ENCODE results near the gene CX3CL1. TPM values are rescaled to one million over a fixed set of nuclear protein-coding genes. Genes with fewer than 3 reads are reported as not detected.
"Not testable (repeated sequence)": the region's sequence is repeated elsewhere in the genome, so short reads cannot be mapped to it uniquely, and the experiment has no call there.

Gene CX3CL1
- polyA plus RNA-seq, 1 donor = 5.6 TPM

DNA sequence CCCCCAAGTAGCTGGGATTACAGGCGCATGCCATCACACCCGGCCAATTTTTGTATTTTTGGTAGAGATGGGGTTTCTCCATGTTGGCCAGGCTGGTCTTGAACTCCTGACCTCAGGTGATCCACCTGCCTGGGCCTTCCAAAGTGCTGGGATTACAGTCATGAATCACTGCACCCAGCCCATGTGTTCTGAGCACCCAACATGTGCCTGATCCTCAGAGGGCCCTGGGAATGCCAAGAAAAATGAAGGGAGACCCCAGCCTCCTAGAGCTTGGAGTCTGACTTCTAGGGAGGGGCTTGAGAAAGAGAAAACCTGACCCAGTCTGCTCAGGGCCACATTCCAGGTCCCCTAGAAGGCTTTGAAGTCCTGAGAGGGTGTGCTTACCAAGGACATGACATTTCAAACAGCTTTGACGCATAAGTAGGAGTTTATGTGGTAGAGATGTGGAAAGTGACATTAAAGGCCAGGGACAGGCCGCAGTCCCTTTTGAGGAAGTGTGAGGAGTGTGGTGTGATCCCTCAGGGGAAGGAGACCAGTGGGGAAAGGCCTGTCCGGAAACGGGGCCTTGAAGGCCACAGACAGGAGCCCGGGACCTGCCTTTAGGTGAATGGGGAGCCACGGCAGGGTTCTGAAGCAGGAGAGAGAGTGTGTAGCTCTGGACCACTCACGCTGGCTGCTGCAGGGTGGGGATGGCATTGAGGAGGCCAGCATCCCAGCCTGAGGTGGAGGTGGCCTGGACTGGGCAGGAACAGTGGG lies 14.8 kb upstream of the CX3CL1 start:
- no peak for DNase-seq (ENCODE audit: low read depth)

DNA sequence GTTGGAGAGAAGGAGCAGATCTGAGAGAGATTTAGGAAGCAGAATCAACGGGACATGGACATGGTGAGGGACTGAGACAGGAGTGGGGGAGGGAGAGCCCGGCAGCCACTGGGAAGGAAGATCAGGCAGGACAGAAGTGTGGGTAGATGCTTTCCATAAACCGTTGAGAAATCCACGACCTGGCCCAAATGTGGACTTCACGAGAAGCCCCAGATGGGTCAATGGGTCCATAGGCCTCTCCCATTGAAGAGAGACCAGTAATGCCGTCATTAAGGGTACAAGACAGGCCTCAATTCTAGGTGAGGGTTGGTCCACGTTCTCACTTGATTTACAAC lies 14.2 kb upstream of the CX3CL1 start:
- DNase-seq (ENCODE audit: low read depth) = no peak

- no peak for DNase-seq (ENCODE audit: low read depth)
These were observed 13.7 kb upstream of the CX3CL1 start, which contains the start of gene CCL22 for GRCh38 chr16:57358527-57359095. Gene CCL22, plus strand, starts transcription at chr16:57358783. Its CDS starts 34 bp downstream, at chr16:57358817.

DNA sequence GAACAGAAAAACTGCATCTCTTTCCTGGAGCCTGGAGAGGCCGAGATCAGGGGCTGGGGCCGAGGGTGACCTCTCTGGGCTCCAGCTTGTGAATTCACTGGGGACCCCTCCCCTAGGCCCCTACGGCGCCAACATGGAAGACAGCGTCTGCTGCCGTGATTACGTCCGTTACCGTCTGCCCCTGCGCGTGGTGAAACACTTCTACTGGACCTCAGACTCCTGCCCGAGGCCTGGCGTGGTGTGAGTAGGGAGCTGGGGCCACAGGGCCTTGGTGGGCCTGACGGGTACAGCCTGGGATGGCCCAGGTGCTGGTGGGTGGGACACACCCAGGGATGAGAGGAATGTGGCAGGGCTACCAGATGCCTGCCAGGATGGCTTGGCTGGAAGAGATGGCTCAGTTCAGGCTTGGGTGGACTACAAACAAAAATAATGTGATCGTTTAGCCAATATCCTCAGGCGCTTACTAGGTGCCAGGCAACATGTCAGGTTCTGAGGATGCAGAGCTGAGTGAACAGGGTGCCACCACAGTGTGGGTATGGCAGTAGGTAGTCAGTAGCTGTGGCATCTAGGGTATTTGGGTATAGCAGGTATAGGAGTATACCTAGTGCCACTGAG lies 11.9 kb upstream of the CX3CL1 start:
- DNase-seq (ENCODE audit: low read depth) = no peak

DNA sequence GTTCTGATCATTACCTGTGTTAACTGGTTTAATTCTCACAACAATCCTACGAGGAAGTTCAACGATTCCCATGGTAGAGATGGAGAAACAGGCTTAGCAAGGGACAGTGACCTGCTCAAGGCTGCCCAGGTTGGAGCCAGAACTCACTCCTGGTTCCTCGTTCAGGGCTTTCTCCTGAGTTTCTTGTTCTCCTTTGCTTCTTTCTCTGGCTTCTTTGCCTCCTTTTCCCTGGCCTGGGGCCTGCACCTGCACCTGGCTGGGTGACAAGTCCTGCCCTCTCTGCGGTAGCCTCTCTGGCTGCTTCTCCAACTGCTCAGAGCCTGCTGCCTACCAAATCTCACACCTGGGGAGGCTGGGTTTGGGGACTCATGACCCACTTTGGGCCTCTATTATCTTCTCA lies 10.9 kb upstream of the CX3CL1 start:
- DNase-seq (ENCODE audit: low read depth) = no peak

DNA sequence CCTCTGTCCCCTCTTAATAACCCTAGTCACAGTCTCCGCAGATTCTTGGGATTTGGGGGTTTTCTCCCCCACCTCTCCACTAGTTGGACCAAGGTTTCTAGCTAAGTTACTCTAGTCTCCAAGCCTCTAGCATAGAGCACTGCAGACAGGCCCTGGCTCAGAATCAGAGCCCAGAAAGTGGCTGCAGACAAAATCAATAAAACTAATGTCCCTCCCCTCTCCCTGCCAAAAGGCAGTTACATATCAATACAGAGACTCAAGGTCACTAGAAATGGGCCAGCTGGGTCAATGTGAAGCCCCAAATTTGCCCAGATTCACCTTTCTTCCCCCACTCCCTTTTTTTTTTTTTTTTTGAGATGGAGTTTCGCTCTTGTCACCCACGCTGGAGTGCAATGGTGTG lies 8.1 kb upstream of the CX3CL1 start:
- no peak for DNase-seq (ENCODE audit: low read depth)

DNA sequence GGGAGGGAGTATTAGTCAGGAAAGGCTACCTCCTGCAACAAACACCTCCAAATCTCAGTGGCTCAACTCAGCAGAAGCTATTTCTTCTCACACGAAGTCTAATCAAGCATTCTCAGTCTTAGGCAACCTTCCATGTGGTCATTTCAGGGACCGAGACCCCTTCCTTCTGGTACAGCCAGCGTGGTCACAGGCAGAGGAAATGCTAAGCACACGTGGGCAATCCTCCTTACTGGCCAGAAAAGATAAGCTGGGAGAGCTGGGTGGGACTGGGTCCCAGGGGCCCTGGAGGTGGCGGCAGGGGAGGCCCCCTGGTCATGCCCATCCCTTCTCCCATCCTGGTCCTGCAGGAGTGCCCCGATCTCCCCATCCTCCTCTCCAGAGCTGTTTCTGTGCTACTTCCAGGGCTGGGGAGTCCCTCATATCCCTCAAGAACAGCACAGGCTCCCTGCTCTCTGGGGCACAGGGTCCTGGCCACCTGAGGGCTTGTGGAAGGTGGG lies 5.7 kb upstream of the CX3CL1 start:
- DNase-seq (ENCODE audit: low read depth) = no peak

DNA sequence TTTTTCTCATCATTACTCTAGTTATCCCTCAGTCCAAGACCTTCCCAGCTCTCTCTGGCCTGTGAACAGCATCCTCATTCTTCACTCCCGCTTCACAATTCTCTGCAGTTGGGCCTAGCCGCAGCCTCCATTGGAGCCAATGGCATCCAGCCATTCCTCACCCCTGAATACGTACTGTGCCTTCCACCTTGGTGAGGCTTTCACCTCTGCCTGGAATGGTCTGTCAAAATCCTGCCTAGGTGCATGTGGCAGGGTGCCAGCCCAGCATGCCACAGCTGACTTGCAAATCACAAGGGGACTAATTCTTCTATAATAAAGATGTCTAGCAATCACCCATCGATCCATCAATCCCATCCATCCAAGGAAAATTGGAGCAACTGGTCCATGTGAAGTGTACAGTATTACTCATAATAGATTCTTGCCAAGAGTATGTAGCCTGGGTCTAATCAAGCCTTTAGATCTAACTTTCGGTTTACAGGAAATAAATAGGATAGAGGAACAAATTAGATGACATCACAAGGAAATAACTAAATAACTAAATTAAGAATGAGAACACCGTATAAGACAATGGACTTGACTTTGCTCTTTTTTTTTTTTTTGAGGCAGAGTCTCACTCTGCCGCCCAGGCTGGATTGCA lies 5.1 kb upstream of the CX3CL1 start:
- DNase-seq (ENCODE audit: low read depth) = no peak

GRCh38 chr16:57371494-57372371 lies 557 bp upstream of the CX3CL1 start:
- DNase-seq (ENCODE audit: low read depth) = no peak

DNA sequence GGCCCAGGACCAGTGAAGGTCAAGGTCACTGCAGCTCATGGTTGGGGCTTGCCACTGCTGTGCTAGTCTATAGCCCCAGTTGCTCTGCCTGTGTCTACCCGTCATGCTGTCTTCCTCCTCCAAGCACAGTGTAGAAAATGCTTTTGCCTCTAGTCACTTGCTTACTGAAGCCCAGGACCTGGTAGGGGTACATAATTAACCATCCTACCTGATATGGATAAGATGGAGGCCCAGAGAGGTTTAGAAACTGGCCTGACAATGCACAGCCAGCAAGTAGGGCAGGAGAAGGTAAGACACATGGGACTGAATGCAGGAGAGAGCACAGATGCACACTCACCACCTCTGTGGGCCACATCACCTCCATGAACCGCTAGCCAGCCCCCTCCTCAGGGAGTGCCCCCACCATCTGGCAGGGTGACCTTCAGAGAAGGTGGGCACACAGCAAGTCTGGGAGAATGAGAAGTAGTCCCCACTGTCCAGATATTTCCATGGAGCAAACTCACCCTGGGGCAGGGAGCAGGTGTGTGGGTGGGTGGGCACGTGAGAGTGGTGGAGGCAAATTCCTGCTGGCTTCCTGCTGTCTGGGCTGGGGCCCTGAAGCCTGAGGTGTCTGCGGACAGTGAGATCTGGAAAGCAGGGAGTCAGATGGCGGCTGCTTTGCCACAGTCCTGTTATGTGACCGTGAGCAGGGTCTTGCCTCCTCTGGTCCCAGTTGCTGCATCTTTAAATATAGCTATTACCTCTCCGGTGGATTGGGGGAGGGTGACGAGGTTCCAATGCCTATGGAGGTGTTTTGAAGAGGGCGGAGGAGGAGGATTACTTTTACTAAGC lies 1.0 kb downstream of the CX3CL1 start:
- no peak for DNase-seq (ENCODE audit: low read depth)

DNA sequence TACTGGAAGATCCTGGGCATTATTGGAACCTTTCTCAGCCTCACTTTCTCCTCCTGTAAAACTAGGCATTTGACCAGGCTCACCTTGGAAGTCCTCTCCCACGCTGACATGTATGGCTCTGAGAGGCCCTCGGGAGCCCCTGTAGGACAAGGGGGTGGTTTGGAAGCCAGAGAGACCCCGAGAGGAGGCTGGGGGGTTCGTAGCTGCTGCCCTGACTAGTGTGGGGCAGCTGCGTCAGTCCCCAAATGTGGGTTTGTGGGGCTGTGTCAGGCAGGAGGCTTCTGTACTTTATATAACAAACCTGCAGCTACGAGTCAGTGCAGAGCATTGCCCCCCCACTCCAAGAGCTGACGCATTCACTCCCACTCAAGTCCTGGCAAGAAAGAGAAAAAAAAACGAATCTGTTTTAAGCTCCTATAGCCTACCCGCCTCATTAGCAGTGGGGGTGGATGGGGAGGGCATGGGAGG lies 1.8 kb downstream of the CX3CL1 start:
- DNase-seq (ENCODE audit: low read depth) = no peak

DNA sequence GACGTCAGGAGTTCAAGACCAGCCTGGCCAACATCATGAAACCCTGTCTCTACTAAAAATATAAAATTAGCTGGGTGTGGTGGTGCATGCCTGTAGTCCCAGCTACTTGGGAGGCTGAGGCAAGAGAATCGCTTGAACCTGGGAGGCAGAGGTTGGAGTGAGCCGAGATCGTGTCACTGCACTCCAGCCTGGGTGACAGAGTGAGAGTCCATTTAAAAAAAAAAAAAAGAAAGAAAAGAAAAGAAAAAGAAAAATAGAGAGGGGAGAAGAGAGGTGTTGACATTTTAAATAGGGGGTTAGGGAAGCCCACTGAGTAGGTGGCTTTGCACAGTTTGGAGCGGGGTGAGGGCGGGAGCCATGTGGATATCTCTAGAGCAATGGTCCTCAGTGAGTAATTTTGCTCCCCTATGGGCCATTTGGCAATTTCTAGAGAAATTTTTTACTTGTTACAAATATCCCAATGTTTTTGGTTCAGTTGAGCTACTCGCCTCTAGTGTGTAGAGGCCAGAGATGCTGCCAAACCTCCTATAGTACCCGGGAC lies 2.7 kb downstream of the CX3CL1 start:
- not testable (repeated sequence) for DNase-seq (ENCODE audit: low read depth)

- no peak for DNase-seq (ENCODE audit: low read depth)
These were observed 4.1 kb downstream of the CX3CL1 start for GRCh38 chr16:57376313-57376818.

DNA sequence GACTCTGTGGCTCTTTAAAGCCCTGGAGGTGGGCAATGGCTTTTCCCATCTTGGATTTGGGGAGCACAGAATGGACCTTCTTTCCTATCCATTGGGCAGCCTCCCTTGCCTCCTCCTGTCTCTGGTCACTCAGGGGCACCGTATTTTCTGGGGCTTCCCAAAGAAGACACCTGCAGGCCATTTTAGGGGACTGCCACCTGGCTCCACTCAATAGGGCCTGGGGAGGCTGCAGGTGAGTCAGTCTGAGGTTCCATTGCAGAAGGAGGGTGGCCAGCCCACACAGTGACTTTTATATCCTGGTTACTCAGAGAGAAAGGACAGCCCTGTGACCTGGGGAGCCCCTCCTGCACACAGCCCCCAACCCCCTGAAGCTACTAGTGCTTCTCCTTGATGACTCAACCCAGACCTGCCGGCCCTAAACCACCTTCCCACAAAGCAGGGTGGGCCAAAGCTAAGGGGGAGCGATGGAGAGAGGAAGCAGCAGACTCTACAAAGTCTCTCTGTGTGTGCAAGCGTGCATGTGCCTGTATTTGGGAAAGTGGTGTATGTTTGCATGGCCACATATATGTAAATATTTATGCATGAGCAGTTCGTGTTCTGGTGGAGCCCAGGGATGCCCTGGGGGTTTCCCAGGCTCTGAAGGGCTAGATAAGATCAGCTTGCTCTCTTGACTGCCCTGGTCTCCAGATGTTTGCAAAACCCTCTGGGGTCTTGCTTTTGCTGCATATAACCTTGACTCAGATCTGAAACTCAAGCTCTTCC lies 5.0 kb downstream of the CX3CL1 start:
- no peak for DNase-seq (ENCODE audit: low read depth)

GRCh38 chr16:57379579-57379978 lies 7.3 kb downstream of the CX3CL1 start:
- DNase-seq (ENCODE audit: low read depth) = no peak

DNA sequence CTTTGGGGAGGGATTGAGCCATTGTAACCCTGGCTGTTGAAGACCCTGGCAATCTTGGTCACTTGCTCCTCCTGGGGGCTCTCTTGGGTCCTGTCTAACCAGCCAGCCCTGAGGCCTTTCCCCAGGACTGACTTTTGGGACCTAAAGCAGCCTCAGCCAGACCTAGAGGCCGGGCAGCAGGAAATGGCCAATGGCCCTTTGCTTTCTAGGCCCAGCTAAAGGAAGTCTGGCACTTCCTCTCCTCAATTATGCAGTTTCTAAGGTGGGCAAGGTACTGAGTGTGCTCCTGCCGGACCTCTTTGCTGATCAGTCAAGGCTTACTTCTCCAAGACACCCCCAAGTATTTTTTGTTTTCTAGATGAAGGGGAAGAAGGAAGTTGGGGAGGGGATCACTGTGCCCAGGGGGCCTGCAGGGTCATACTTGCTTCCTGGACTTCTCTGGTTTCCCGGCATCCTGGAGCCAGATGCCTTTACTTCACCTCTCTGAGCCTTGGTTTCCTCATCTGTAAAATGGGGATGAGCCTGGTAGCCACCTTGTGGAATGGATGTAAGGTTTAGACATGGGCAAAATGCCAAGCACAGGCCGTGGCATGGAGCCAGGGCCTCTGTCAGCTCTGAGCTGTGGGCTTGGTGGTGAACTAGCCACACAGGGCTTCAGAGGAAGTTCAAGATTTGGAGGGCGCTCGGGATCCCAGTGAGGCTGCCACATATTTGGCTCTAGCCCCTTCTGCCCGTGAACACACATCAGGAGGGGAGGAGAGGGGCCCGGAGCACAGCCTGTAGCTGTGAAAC lies 8.6 kb downstream of the CX3CL1 start:
- DNase-seq (ENCODE audit: low read depth) = no peak

DNA sequence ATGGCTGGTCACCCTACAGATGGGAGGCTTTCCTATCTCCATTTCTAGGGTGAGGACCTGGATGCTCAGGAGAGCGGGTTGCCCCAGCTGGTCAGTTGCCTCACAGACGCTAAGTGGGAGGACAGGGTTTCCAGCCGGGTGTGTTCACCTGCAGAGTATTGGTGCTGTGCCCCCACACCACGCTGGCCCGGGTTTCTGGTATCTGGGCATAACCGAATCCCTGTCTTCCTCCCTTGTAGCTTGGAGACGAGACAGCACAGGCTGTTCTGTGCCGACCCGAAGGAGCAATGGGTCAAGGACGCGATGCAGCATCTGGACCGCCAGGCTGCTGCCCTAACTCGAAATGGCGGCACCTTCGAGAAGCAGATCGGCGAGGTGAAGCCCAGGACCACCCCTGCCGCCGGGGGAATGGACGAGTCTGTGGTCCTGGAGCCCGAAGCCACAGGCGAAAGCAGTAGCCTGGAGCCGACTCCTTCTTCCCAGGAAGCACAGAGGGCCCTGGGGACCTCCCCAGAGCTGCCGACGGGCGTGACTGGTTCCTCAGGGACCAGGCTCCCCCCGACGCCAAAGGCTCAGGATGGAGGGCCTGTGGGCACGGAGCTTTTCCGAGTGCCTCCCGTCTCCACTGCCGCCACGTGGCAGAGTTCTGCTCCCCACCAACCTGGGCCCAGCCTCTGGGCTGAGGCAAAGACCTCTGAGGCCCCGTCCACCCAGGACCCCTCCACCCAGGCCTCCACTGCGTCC lies 9.7 kb downstream of the CX3CL1 start:
- no peak for DNase-seq (ENCODE audit: low read depth)

Data from forelimb muscle (tissue), 1 donor.